Measurements from ENCODE around the gene STX12.
"Not testable (repeated sequence)": the region's sequence is repeated elsewhere in the genome, so short reads cannot be mapped to it uniquely, and the experiment has no call there.

STX12 gene

DNA sequence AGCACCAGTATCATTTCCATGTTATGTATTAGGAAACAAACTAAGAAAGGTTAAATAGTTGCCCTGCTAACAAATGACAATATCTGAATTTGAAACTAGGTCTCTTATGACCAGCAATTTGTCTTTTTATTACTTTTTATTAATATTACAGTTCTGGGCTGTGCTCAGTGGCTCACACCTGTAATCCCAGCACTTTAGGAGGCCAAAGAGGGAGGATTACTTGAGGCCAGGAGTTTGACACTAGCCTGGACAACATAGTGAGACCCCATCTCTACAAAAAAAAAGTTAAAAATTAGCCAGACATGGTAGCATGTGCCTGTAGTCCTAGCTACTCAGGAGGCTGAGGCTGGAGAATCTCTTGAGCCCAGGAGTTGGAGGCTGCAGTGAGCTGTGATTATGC lies 3.3 kb downstream of the STX12 start:
- not testable (repeated sequence) for DNase-seq

DNA sequence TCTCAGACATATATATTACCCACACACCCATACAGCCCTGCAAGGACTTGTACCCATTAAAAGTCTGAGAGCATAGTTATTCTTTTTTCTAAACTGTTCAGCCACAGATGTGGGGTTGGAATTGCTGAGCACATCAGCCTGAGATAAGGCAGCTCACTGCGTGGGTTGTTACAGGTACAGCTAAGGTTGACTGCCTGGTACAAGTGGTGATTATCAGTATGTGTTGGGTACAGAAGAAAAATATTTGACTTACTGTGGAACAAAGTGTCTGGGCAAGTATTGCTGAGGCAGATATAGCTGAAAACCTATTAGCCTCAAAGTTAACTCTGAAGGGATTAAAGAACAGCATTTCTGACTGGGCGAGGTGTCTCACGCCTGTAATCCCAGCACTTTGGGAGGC lies 5.0 kb downstream of the STX12 start:
- DNase-seq = no peak

DNA sequence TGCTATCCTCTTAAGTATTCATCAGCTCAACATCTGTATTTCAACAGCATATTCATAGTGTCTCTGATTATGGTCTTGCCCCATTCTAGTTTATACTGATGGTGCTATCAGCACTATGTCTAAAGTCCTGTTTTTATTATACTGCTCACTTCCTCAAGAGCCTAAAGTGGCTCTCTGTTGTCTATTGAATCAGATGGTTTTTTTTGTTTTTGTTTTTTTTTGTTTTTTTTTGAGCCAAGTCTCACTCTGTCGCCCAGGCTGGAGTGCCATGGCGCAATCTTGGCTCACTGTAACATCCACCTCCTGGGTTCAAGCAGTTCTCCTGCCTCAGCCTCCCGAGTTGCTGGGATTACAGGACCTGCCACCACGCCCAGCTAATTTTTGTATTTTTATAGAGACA lies 6.1 kb downstream of the STX12 start:
- DNase-seq = no peak

DNA sequence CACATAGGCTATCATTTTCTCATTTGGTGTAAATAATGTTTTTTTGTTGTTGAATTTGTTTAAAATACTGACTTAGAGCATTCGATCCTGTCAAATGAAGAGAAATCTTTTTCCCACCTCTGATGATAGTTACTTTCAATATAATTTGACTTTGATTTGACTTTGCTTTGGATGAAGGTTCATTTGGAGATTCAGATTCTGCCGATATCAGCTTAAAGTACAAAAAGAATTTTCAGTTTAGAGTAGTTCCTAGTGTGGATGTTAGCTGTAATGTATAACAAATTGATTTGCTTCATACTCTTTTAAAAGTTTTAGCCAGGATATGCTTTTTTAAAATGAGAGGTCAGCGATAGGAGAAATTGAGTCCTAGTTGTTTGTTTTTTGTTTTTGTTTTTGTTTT lies 9.9 kb downstream of the STX12 start:
- no peak for DNase-seq

DNA sequence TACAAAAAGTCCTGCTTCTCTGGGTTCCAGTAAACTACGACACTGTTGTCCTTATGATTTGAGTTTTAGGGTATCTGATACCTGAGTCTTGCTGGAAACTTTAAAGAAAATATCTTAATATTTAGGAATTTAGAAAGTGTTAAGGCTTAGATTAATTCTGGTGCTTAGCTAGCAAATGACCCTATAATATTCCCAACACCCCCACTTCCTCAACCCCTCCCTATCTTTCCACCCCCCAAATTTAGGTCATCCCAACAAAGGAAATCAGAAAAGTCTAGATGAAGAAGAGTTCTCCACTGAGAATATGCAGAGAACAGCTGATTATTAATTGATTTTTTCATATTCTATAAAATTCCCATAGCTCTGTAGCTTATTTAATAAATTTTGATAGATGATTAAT lies 11.7 kb downstream of the STX12 start:
- no peak for DNase-seq

DNA sequence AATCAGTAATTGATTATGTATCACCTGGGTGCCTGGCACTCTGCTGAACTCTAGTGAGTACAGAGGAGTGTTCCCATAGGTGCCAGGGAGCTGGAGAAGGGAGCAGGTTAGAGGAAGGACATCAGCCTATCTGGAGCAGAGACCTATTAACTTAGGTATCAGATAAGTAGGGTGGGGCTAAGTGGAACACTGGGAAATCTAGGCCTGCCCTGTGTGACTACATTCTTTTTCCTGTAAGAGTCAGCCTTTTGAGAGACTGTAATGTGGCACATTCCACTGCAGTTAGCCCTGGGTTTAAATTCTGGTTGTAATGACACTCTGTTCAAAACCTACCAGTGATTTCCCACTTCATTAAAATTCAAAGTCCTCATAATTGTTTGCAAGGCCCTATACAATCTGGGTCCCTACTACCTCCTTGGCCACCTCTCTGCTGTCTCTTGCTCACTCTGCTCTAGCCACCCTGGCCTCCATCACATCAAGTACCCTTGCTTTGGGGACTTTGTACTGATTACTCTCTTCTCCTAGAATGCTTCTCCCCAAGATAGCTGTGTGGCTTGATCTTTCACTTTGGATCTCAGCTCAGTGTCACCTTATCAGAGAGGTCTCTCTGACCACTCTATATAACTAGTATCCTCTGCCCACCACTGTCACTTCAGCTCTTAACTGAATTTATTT lies 12.9 kb downstream of the STX12 start:
- DNase-seq = no peak

DNA sequence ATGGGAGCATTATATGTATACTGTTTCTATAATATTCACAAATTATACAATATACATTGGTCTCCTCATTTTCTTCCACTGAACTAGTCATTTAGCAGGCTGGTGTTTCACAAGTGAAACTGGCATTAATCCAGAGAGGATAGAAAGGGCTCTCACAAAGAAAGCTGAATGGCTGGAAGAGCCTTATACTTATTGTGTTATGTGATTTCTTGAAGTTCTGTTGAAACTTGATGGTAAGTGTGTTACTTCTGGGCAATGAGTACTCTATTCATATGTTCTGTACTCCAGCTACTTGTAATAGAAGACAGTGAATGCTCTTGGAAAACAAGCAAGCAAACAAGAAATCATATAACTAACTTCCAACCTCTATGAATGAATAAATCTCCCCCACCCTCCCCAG lies 14.9 kb downstream of the STX12 start:
- DNase-seq = no peak

DNA sequence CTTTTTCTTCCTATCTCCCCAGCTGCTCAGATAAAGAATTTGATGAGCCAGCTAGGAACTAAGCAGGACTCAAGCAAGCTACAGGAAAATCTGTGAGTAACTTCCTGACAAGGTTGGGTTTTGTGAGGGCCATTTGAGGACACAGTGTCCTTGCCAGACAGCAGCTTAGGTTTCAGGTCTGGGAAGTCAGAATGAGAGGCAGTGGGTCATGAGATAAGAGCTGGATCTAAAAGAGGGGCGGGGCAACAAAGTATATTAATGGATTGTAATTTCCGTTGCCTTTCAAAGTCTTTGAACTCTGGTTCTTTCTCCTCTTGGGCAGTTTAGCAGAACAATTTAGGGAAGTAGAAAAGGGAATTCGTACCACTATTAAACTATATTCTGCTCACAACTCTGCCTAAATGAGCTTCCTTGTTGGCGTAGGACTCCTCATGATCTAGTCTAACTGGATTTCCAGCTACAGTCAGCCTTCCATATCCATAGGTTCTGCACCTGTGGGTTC lies 16.6 kb downstream of the STX12 start:
- DNase-seq = peak; percentile 39

DNA sequence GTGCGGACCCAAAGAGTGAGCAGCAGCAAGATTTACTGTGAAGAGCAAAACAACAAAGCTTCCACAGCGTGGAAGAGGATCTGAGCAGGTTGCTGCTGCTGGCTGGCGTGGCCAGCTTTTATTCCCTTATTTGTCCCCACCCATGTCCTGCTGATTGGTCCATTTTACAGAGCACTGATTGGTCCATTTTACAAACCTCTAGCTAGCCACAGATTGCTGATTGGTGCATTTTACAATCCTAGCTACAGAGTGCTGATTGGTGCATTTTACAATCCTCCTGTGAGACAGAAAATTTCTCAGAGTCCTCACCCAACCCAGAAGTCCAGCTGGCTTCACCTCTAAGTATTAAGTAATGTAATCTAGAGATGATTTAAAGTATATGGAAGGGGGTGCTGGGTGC lies 17.3 kb downstream of the STX12 start:
- DNase-seq = not testable (repeated sequence)

DNA sequence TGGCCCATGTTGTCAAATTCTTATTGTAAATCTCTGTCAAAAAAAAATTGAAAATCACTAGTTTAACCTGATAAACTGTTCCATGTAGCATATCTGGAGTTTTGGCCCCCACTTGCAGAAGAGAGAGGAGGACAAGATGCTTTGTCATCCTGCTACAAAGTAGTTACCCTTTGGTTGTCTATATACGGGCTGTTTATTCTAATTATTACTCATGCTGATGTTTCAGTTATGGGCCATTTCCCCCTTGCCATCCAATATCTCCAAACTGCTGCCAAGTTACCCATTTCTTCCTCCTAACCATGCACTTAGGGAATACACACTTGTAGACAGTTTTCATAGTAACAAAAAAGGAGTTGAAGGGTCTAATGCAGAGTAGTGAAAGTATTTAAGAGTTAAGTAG lies 22.6 kb downstream of the STX12 start:
- no peak for DNase-seq

DNA sequence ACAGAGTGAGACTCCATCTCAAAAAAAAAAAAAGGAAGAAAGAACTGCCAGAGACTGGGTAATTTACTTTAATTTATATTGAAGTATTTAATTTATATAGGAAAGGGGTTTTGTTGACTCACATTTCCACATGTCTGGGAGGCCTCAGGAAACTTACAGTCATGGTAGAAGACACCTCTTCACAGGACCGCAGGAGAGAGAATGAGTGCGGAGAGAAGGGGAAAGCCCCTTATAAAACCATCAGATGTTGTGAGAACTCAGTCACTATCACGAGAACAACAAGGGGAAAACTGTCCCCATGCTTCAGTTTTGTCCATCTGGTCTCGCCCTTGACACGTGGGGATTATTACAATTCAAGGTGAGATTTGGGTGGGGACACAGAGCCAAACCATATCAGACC lies 31.8 kb downstream of the STX12 start:
- no peak for DNase-seq

DNA sequence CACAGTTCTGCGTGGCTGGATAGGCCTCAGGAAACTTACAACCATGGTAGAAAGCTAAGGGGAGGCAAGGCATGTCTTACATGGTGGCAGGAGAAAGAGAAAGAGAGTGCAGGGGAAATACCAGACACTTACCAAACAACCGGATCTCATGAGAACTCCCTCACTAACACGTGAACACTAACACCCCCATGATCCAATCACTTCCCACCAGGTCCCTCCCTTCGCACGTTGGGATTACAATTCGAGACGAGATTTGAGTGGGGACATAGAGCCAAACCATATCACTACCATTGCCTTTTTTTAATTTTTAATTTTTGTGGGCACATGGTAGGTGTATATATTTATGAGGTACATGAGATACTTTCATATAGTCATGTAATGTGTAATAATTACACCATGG lies 33.7 kb downstream of the STX12 start:
- no peak for DNase-seq

DNA sequence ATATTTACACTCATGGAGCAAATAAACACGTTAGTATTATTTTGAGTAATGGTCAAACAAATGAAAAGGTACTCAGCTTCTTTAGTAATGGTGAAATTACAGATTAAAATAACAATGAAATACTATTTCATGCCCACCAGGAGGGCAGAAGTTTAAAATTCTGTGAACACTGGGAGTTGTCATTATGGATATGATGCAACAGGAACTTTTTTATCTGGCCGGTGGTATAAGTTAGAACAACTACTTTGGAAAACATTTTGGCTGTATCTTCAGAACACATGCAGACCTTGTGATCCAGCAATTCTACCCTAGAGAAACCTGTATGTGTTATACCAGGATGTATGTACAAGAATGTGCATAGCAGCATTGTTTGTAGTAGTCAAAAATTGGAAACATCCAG lies 34.4 kb downstream of the STX12 start:
- DNase-seq = no peak

DNA sequence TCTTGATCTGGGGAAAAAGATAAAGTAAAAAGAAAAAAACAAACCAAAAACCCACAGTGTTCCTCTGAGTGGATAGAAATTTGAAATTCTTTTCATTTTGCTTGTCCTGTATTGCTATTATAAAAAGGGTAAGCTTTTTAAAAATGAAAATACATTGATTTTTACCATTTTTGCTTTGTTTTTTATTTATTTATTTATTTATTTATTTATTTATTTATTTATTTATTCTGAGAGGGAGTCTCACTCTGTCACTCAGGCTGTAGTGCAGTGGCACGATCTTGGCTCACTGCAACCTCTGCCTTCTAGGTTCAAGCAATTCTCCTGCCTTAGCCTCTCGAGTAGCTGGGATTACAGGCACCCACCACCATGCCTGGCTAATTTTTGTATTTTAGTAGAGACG lies 35.1 kb downstream of the STX12 start:
- not testable (repeated sequence) for DNase-seq

DNA sequence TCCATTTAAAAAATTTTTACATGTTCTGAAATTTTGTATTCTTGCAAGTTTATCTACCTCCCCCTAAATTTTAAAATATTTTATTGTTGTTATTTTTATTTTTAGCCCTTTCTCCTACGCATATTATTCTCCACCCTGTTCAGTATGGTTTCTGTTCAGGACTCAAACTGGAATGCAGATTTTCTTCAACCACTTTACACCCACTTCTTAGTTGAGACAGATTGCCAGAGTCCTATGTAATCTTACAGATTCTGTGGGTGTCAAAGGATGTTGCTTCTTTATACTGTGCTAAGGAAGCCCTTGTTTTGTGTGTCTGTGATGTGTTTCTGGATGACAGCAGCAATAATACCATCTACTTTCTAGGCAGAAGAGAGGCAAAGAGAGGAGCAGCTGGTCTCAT lies 36.9 kb downstream of the STX12 start:
- DNase-seq = no peak

DNA sequence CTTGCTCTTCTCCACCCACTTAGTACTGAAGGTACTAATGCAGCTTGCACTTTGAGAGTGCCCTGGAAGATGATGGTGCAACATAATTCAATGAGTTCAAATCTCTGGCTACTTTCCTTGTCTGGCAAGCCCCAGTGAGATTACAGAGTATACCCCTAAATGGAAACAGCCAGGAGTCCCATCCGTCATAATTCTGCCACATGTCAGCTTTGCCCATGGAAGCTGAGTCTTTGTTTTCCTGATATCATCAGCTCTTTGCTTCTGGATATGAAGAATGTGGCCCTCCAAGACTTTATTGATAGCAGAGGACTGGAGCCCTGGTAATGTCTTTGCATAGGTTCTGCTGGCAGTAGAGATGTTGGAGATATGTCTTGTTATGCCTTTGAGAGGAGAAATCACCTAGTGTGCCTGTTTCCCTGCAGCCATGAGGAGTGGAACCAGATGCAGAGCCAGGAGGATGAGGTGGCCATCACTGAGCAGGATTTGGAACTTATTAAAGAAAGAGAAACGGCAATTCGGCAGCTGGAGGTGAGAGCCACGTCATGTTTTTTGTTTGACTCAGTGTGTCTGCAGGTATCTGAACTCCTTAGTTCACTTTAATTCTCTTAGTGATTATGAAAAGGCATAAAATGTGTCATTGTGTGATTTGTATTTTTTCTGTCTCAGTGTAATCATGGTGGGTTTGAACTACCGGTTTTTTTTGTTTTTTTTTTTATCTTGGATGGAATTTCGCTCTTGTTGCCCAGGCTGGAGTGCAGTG lies 38.9 kb downstream of the STX12 start:
- no peak for DNase-seq

DNA sequence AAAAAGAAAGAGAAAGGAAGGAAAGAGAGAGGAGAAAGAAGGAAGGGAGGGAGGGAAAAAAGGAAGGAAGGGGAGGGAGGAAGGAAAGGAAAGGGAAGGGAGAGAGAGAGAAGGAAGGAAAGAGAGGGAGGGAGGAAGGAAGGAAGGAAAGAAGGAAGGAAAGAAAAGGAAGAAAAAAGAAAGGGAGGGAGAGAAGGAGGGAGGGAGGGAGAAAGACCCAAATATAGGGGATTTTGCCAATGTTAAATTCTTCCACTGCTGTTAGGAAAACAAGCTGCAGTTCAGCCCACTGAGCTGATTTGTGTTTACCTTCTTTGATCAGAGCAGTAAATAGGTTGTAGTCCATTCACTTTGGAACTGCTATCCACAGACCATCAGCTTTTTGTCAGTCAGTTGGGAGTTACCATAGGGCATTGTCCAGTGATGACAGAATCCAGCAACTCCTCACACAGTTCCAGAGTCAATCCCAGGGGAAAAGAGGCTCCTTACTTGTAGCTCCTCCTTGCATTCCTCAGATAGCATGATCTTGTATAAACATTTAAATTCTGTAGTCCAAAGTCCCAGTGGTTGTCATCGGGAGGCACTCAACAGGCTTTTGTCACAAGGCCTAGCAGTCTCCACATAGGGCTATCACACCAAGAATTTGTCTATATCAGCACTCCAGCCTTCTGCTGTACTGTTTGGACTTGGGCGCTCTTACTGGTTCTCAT lies 44.1 kb downstream of the STX12 start:
- DNase-seq = no peak

DNA sequence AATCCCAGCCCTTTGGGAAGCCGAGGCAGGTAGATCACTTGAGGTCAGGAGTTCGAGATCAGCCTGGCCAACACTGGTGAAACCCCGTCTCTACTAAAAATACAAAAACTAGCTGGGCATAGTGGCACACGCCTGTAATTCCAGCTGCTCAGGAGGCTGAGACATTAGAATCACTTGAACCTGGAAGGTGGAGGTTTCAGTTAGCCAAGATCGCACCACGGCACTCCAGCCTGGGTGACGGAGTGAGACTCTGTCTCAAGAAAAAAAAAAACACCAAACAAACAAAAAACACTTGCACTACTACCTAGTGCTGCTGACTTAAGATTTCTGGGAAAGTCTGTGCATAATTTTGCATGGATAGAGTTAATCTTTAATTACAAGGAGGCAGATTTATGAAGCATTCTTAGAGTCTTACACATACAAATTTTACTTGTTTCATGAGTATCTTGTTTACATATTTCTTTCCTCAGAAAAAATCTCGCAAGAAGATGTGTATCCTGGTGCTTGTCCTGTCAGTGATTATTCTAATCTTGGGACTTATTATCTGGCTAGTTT lies 48.8 kb downstream of the STX12 start:
- no peak for DNase-seq

DNA sequence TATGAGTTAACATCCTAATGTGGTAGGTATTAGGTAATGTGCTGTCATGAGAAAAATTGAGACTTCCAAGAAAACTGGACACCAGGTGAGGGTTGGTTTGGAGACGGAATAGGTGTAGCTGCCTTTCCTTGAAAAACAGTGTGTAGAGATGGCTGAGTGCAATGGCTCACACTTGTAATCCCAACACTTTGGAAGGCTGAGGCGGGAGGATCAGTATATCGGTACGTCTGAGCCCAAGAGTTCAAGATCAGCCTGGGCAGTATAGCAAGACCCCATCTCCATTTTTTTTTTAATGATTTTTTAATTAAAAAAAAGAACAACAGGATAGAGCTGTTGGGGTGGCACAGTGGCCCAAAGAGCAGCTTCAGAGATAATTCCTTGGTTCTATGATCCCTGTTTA lies 50.8 kb downstream of the STX12 start:
- no peak for DNase-seq

DNA sequence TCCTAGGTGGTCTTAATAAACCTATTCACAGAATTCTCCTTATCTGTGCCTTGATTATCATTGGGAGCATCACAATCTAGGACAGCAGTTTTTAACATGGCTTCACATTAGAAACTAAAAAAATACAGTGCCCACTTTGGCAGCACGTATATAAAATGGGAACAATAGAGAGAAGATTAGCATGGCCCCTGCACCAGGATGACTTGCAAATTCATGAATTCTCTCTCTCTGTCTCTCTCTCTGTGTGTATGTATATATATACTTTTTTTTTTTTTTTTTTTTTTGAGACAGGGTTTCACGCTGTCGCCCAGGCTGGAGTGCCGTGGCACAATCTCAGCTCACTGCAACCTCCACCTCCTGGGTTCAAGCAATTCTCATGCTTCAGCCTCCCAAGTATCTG lies 51.4 kb downstream of the STX12 start:
- no peak for DNase-seq

DNA sequence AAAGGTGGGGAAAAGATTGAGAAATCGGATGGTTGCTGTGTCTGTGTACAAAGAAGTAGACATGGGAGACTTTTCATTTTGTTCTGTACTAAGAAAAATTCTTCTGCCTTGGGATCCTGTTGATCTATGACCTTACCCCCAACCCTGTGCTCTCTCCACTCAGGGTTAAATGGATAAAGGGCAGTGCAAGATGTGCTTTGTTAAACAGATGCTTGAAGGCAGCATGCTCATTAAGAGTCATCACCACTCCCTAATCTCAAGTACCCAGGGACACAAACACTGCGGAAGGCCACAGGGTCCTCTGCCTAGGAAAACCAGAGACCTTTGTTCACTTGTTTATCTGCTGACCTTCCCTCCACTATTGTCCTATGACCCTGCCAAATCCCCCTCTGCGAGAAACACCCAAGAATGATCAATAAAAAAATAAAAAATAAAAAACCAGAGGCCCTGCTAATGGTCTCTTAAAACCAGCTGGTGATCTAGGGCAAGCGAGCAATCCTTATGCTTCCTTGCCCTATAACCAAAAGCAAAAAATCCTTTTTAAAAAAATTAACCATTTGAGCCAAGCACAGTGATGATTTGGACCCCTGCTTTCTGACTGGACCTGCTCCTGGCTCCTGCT lies 56.4 kb downstream of the STX12 start:
- DNase-seq = not testable (repeated sequence)

DNA sequence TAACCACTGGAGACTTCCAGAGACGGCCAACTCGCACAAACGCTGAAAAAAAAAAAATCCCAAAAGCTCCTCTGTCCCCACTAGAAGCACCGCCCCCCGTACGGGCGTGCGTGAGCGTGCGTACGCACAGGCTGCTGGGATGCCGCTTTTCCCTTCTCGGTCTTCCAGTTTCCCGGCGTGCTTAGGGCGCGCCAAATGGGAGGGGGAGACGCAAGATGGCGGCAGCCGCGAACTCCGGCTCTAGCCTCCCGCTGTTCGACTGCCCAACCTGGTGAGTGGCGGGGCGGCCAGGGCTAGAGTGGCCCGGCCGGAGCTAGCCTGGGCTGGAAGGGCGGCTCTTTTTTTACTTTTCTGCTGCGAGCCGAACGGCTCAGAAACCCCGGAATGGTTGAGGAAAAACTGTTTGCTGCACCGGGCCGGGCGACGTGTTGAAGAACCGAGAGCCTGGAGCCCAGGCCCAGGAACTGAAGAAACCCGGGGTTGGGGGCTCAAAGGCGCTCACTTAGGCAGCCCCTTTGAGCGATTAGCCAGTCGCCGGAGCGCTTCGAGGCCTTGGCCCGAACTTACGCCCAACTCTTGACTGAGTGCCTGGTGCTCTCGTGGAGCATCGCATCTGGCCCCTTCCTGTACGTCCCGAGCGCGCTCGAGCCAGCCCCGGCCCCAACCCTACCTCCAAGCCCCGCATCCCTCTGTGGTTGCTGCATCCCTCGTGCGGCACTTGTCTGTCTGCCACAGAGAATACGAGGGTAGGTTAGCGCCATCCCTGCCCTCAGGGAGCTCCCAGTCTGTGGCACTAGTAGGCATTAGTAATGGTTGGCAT lies 57.8 kb downstream of the STX12 start, which contains the start of gene PPP1R8:
Gene PPP1R8, plus strand, starts transcription at position 162 of the 820 bp plus-strand sequence. Its CDS starts 54 bp downstream, at position 216.
- peak; percentile 93 for DNase-seq
